Dendritic cell treated with granulocyte-macrophage colony-stimulating factor and Interleukin-4, amounts not matched to agents 40 ng/mL and 50 ng/mL, for 4 days (primary cell): ENCODE results near the gene LRRC36.

Experiments used
- H3K27ac Mint-ChIP-seq: one replicate; pipeline ENCODE4 v1.8.0; 2022; ENCODE audit warnings: mild to moderate bottlenecking, mixed read lengths
- H3K27me3 Mint-ChIP-seq: one replicate; pipeline ENCODE4 v1.8.0; 2022; ENCODE audit warnings: mild to moderate bottlenecking, mixed read lengths
- H3K36me3 Mint-ChIP-seq: one replicate; pipeline ENCODE4 v1.8.0; 2022; ENCODE audit warnings: low read depth, mixed read lengths
- H3K4me1 Mint-ChIP-seq: one replicate; pipeline ENCODE4 v1.8.0; 2022; ENCODE audit warnings: low read depth, mixed read lengths
- H3K4me3 Mint-ChIP-seq: one replicate; pipeline ENCODE4 v1.8.0; 2022; ENCODE audit warnings: mild to moderate bottlenecking, moderate library complexity, mixed read lengths
- H3K9me3 Mint-ChIP-seq: one replicate; pipeline ENCODE4 v1.8.0; 2022; ENCODE audit warnings: mixed read lengths
- intact Hi-C: fragments of 100-400 bp; cut with micrococcal nuclease; formaldehyde crosslinking; loops from one replicate; pipeline ENCODE4 v1.15.0; 2022

The LRRC36 gene

DNA sequence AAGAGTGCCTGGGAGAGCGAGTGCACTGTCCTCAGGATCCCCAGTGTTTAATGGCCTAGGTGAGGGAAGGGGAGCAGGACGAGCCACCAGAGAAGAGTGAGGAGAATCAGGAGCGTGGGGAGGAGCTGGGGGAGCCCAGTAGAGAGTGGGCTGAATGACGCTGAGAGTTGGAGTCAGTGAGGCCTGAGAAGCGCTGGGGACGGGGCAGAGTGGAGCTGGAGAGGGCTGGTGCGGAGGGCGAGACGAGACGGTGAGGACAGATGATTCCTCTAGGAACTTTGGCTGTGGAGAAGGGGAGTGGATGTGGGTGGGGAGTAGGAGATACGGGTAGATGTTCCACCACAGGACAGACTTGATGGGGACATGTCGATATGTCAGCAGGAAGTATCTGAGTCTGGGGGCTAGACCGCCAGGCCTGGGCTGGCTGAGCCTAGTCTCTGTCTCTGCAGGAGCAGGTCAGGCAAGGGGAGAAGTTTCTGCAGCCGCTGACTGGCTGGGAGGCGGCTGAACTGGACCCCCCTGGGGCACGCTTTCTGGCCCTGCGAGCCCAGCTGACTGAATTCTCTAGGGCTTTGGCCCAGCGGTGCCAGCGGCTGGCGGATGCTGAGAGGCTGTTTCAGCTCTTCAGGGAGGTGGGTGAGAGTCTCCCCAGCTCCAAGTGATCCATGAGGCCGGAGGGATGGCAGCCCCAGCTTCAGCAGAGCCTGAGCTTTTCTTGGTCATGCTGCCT is 42.6 kb upstream of the LRRC36 start:
- H3K4me3 Mint-ChIP-seq, result no peak overlapping the region
- no peaks in the 10 kb centered on the region for H3K4me1 Mint-ChIP-seq
- intact Hi-C loops, result no loop called here
- no peak overlapping the region for H3K27ac Mint-ChIP-seq
- no peaks in the 10 kb centered on the region for H3K36me3 Mint-ChIP-seq
- no peaks in the 10 kb centered on the region for H3K9me3 Mint-ChIP-seq
- peaks cover 5% of the 10 kb centered on the region for H3K27me3 Mint-ChIP-seq

GRCh38 chr16:67284699-67285646 is 41.6 kb upstream of the LRRC36 start:
- Mint-ChIP-seq H3K36me3 (no peaks in the 10 kb centered on the region), H3K4me3 (no peak overlapping the region), H3K27me3 (peaks cover 5% of the 10 kb centered on the region), H3K4me1 (no peaks in the 10 kb centered on the region), H3K9me3 (no peaks in the 10 kb centered on the region), H3K27ac (no peak overlapping the region)
- intact Hi-C loops, result no loop called here

- Mint-ChIP-seq H3K4me3 (no peak overlapping the region), H3K27me3 (peaks cover 3% of the 10 kb centered on the region), H3K27ac (no peak overlapping the region), H3K36me3 (no peaks in the 10 kb centered on the region), H3K9me3 (no peaks in the 10 kb centered on the region), H3K4me1 (no peaks in the 10 kb centered on the region)
- intact Hi-C loops, result no loop called here
Observed at GRCh38 chr16:67286441-67287235, 40.0 kb upstream of the LRRC36 start.

GRCh38 chr16:67287960-67288359 is 38.7 kb upstream of the LRRC36 start:
- peaks cover 10% of the 10 kb centered on the region for H3K27me3 Mint-ChIP-seq
- H3K9me3 Mint-ChIP-seq, result no peaks in the 10 kb centered on the region
- no peaks in the 10 kb centered on the region for H3K4me1 Mint-ChIP-seq
- H3K36me3 Mint-ChIP-seq, result no peaks in the 10 kb centered on the region
- no peak overlapping the region for H3K4me3 Mint-ChIP-seq
- intact Hi-C loops, result no loop called here
- no peak overlapping the region for H3K27ac Mint-ChIP-seq

GRCh38 chr16:67291461-67291860 is 35.2 kb upstream of the LRRC36 start:
- H3K27ac Mint-ChIP-seq, result no peak overlapping the region
- H3K27me3 Mint-ChIP-seq, result peaks cover 15% of the 10 kb centered on the region

GRCh38 chr16:67294171-67294757 is 32.4 kb upstream of the LRRC36 start:
- Mint-ChIP-seq H3K27ac (no peak overlapping the region), H3K36me3 (no peaks in the 10 kb centered on the region), H3K27me3 (peaks cover 21% of the 10 kb centered on the region), H3K4me1 (no peaks in the 10 kb centered on the region), H3K4me3 (no peak overlapping the region), H3K9me3 (no peaks in the 10 kb centered on the region)
- intact Hi-C loops, result no loop called here

More at GRCh38 chr16:67291461-67291860, 35.2 kb upstream of the LRRC36 start:
- no peaks in the 10 kb centered on the region for H3K36me3 Mint-ChIP-seq
- intact Hi-C loops, result no loop called here
- no peaks in the 10 kb centered on the region for H3K4me1 Mint-ChIP-seq
- no peak overlapping the region for H3K4me3 Mint-ChIP-seq
- no peaks in the 10 kb centered on the region for H3K9me3 Mint-ChIP-seq

DNA sequence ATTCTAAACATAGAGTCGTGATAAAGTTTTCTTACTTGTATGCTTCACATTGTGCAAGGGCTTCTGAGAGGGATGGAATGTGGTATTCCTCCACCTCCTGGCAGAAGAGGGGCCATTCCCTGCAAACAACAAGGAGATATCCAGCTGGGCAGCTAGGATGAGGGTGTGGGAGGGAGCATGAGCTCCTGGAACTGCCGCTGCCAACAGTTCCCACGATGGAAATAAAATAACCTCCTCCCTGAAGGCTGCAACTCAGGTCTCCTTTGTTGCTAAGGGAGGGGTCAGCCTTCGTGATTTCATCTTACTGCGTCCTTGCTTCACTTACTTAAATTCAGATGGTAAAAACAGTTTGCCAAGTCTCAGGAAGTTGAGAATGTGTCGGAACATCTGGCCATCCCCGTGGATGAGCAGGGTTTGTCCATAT is 31.7 kb upstream of the LRRC36 start:
- H3K27ac Mint-ChIP-seq, result no peak overlapping the region
- H3K27me3 Mint-ChIP-seq, result peaks cover 21% of the 10 kb centered on the region
- no peaks in the 10 kb centered on the region for H3K9me3 Mint-ChIP-seq
- H3K4me1 Mint-ChIP-seq, result no peaks in the 10 kb centered on the region
- intact Hi-C loops, result no loop called here
- H3K4me3 Mint-ChIP-seq, result no peak overlapping the region
- no peaks in the 10 kb centered on the region for H3K36me3 Mint-ChIP-seq

GRCh38 chr16:67296420-67296819 is 30.2 kb upstream of the LRRC36 start:
- no peaks in the 10 kb centered on the region for H3K4me1 Mint-ChIP-seq
- no peak overlapping the region for H3K27ac Mint-ChIP-seq
- H3K36me3 Mint-ChIP-seq, result no peaks in the 10 kb centered on the region
- H3K9me3 Mint-ChIP-seq, result no peaks in the 10 kb centered on the region
- no peak overlapping the region for H3K4me3 Mint-ChIP-seq
- intact Hi-C loops, result no loop called here
- peaks cover 25% of the 10 kb centered on the region for H3K27me3 Mint-ChIP-seq

GRCh38 chr16:67298277-67298676 is 28.3 kb upstream of the LRRC36 start:
- Mint-ChIP-seq H3K27me3 (peaks cover 19% of the 10 kb centered on the region), H3K4me3 (no peak overlapping the region), H3K27ac (no peak overlapping the region), H3K4me1 (no peaks in the 10 kb centered on the region), H3K9me3 (no peaks in the 10 kb centered on the region), H3K36me3 (no peaks in the 10 kb centered on the region)
- intact Hi-C loops, result no loop called here

DNA sequence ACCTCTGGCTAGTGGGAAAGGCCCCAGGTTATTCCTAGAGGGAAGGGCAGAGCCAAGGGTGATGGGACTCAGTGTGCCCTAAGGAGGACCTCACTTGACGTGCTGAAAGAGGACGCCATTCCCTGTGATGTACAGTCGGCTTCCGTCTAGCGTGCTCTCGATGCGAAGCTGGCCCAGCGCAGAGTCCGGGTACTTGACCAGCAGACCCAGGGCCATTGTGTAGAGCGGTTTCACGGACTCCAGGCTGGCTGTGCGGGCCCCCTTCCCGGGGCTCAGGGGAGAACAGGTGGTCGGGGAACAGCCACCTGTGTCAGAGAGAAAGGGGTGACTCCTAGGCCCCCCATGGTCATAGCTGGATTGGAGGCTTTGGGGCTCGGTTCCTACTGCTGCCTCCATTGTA is 27.3 kb upstream of the LRRC36 start:
- H3K9me3 Mint-ChIP-seq, result no peaks in the 10 kb centered on the region
- no peaks in the 10 kb centered on the region for H3K36me3 Mint-ChIP-seq
- intact Hi-C loops, result no loop called here
- peaks cover 22% of the 10 kb centered on the region for H3K27me3 Mint-ChIP-seq
- H3K4me3 Mint-ChIP-seq, result no peak overlapping the region
- H3K4me1 Mint-ChIP-seq, result no peaks in the 10 kb centered on the region
- no peak overlapping the region for H3K27ac Mint-ChIP-seq

DNA sequence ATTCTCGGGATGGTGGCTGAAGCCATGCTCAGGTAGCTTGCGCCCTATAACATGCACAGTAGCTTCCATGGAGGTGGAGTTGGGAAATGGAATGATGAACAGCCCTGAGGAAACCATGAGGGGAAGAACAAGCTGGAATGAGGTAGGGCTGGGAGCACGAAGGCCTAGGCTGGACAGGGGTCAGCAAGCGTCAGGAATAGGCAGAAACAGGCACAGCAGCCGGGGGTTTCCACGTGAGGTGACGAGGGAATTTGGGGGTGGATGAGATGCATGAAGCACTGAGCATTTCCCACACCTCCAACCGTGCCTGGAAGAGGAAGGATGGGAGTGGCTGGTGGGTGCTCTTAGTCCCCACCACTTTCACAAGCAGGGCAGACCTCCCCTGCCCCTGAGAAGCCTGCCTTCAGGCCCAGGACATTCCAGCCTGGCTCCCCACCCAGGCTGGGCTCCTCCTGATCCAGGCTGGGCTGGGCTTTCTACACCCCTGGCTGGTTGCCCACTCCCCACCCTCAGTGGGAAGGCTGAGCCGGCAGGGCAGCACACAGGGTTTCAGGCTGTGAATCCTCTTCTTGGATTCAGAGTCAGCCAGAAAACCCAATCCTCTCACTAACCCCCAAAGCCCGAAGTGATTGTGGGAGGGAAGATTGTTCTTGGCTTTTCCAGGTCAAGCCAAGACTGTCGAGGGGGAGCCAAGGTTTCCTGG is 25.4 kb upstream of the LRRC36 start:
- Mint-ChIP-seq H3K4me3 (no peak overlapping the region), H3K4me1 (no peaks in the 10 kb centered on the region), H3K27me3 (peaks cover 16% of the 10 kb centered on the region), H3K9me3 (no peaks in the 10 kb centered on the region), H3K27ac (no peak overlapping the region), H3K36me3 (no peaks in the 10 kb centered on the region)
- intact Hi-C loops, result no loop called here

DNA sequence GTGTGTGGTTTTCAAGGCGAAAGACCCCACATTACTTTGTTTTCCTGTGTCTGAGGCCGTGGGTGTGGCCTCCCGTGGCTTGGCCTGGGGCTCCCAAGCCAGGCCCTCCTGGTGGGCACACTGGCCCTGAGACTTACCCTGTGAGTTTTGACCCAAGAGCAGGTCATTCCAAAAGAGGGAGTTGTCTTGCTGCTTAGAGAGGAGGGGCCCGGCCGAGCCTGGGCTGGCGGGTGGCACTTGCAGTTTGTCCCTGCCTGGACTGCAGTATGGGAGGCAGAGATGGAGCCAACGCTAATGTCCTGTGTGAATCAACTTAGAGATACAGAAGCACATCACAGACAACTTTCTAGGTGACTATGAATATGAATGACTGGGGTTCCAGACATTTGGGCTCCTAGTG is 24.5 kb upstream of the LRRC36 start:
- Mint-ChIP-seq H3K27ac (no peak overlapping the region), H3K36me3 (no peaks in the 10 kb centered on the region), H3K9me3 (no peaks in the 10 kb centered on the region), H3K27me3 (peaks cover 16% of the 10 kb centered on the region), H3K4me1 (no peaks in the 10 kb centered on the region), H3K4me3 (no peak overlapping the region)
- intact Hi-C loops, result no loop called here

GRCh38 chr16:67302970-67303369 is 23.6 kb upstream of the LRRC36 start:
- no peaks in the 10 kb centered on the region for H3K9me3 Mint-ChIP-seq
- intact Hi-C loops, result no loop called here
- H3K4me1 Mint-ChIP-seq, result peaks cover 3% of the 10 kb centered on the region
- no peak overlapping the region for H3K4me3 Mint-ChIP-seq
- H3K27me3 Mint-ChIP-seq, result peaks cover 13% of the 10 kb centered on the region
- H3K27ac Mint-ChIP-seq, result no peak overlapping the region
- no peaks in the 10 kb centered on the region for H3K36me3 Mint-ChIP-seq
